Measurements from ENCODE around the gene POGZ.

- no peak for TF ChIP-seq POLR2A (IDR thresholded peaks at IDR 0.05)
- TF ChIP-seq, protein P1, sequence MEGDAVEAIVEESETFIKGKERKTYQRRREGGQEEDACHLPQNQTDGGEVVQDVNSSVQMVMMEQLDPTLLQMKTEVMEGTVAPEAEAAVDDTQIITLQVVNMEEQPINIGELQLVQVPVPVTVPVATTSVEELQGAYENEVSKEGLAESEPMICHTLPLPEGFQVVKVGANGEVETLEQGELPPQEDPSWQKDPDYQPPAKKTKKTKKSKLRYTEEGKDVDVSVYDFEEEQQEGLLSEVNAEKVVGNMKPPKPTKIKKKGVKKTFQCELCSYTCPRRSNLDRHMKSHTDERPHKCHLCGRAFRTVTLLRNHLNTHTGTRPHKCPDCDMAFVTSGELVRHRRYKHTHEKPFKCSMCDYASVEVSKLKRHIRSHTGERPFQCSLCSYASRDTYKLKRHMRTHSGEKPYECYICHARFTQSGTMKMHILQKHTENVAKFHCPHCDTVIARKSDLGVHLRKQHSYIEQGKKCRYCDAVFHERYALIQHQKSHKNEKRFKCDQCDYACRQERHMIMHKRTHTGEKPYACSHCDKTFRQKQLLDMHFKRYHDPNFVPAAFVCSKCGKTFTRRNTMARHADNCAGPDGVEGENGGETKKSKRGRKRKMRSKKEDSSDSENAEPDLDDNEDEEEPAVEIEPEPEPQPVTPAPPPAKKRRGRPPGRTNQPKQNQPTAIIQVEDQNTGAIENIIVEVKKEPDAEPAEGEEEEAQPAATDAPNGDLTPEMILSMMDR (IDR thresholded peaks at IDR 0.05), result no peak
- no peak for TF ChIP-seq POLR2AphosphoS5 (IDR thresholded peaks at IDR 0.05)
Measured at GRCh38 chr1:151393583-151393982, 65.7 kb downstream of the POGZ start.
